ENCODE data around the gene PWWP2B.
"Not testable (repeated sequence)": the region's sequence is repeated elsewhere in the genome, so short reads cannot be mapped to it uniquely, and the experiment has no call there.

DNA sequence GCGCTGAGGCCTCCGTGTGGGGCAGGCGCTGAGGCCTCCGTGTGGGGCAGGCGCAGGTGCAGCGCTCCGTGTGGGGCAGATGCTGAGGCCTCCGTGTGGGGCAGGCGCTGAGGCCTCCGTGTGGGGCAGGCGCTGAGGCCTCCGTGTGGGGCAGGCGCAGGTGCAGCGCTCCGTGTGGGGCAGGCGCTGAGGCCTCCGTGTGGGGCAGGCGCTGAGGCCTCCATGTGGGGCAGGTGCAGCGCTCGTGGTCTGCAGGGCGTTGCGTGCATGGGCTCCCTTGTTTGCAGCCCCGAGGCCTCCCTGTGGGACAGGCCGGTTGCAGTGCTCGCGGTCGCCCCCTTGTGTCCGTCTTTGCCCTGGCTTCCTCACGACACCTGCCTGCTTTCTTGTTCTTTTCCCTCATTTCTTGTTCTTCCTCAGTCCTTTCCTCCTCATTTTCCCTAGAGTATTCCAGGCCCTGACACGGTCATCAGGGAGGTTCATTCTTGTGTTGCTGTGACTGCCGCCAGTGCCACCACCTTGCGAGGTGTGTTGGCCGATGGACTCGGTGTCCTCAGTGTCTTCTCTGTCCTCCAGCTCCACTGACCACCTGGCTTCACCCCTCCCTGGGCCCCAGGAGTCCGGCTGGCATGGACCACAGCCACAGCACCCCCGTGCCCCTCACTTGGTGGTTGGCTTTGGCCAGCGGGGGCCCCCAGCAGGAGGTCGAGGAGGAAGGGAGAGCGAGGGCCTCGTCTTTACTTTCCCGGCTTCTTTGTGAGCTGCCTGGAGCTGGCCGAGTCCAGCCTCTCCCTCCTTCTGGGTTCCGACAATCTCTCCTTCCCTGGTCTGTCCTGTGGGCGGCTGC, 44.3 kb upstream of the PWWP2B start:
- peak; percentile 77 to 83 (median 80) for TF ChIP-seq CTCF (IDR thresholded peaks at IDR 0.05)
- TF ChIP-seq POLR2AphosphoS5 (IDR thresholded peaks at IDR 0.05), result not testable (repeated sequence)
